DOHH2 (cell line): ENCODE results near the gene HOXC11.

ENCODE experiments used
- CTCF ChIP-seq: fragments of 200-600 bp; sonication (generic); IDR thresholded peaks from one replicate; pipeline ENCODE4 v1.5.1; 2014; ENCODE audit warnings: antibody characterized with exemption, mild to moderate bottlenecking, low read depth, low read length; ENCODE audit not compliant: poor library complexity, severe bottlenecking
- EZH2phosphoT487 ChIP-seq: fragments of 200-600 bp; sonication (generic); IDR thresholded peaks from 2 replicates; pipeline ENCODE4 v1.6.1; 2017; ENCODE audit warnings: borderline replicate concordance, mild to moderate bottlenecking, antibody characterized with exemption, low read length, moderate library complexity, mixed read lengths

DNA sequence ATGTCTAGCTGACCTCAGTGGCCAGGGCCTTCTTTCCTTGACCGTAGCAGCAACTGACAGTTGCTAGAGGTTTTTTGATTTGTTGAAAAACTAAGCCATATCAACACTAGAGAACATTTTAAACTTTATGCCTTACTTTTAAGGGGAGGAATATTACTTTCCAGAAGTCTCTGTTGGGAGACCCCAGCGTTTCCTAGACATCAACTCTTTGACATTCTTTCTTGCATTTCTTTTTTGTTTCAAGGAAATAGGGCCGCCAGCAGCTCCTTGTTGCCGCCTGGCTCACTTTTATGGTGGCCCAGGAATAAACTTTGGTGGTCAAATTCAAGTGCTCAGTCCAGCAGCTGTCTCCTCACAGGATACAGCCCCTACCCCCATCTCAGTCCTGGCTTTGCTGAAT is 2.5 kb upstream of the HOXC11 start:
- no peak for TF ChIP-seq CTCF
- TF ChIP-seq EZH2phosphoT487 = no peak
